Measurements from ENCODE around the gene TNPO3. TPM values are rescaled to one million over a fixed set of nuclear protein-coding genes. Genes with fewer than 3 reads are reported as not detected.

The TNPO3 gene
- total and polyA plus RNA-seq, 10 of the 15 experiments (the other 5 are each of a cell fraction or from before 2014, with no cell fraction given): 17.6 to 91.8 (median 65.9) TPM

DNA sequence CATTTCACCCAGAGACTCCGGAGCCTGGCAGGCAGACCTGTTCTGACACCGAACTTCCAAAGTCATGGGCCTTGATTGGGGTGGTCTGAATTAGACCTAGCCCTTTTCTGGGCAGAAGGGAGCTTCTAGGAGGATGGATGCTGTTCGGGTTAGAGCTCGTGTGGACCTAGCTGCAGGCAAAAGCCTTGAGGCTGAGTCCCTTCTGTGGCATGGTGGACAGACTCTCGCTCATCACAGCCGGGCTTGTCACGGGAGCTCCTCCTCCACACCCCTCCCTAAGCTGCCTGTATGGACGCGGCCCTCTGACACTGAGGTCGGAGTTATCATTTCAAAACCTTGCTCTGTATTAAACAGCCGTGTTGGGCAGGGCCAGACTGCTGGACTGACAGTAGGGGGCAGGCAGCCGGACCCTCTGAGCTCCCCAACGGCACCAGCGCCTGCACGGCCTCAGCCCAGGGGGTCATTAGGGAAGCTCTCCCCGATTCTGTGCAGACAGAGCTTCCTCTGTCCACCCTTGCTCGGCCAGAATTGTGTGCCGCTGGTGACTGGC lies 115.0 kb downstream of the TNPO3 start (continued):
- TF ChIP-seq CUX1 (IDR thresholded peaks at IDR 0.05; ENCODE audit: insufficient replicate concordance, low read depth, low read length) (no peak), ELK1 (IDR thresholded peaks at IDR 0.05; ENCODE audit: low read depth, low read length) (no peak), CTCF (IDR thresholded peaks at IDR 0.05 in 2 of 3, conservative IDR thresholded peaks at IDR 0.05 in 1 of 3; ENCODE audit: control insufficient read depth in 2 of 3, extremely low read depth in 1 of 3, insufficient read depth in 1 of 3, low read depth in 3 of 3, low read length in 3 of 3) (peak in 2 of 3 experiments; percentile 24 to 37; a peak in 2 of 6 replicates), CHD2 (IDR thresholded peaks at IDR 0.05; ENCODE audit: borderline replicate concordance, low read depth, low read length) (0 out of 2 replicates have a peak, but pooled peaks have one; percentile 11), HSF1 (IDR thresholded peaks at IDR 0.05; ENCODE audit: low read depth, low read length) (no peak), GABPA (IDR thresholded peaks at IDR 0.05; ENCODE audit: low read depth) (no peak), POLR2AphosphoS2 (IDR thresholded peaks at IDR 0.05; ENCODE audit: low read depth, low read length) (peak; percentile 34; the same call in 1 of the 2 replicates), RB1 (IDR thresholded peaks at IDR 0.05; ENCODE audit: borderline replicate concordance) (no peak), BCL11A (IDR thresholded peaks at IDR 0.05; ENCODE audit: low read depth, low read length) (0 out of 2 replicates have a peak, but pooled peaks have one; percentile 38), HCFC1 (IDR thresholded peaks at IDR 0.05; ENCODE audit: low read length) (no peak), SMAD5 (IDR thresholded peaks at IDR 0.05; ENCODE audit: low read depth) (0 out of 2 replicates have a peak, but pooled peaks have one; percentile 4), CEBPB (IDR thresholded peaks at IDR 0.05; ENCODE audit: borderline replicate concordance in 1 of 2, low read depth in 2 of 2, low read length in 2 of 2) (no peak)
